ENCODE data around the gene KRT4.

KRT4 gene

DNA sequence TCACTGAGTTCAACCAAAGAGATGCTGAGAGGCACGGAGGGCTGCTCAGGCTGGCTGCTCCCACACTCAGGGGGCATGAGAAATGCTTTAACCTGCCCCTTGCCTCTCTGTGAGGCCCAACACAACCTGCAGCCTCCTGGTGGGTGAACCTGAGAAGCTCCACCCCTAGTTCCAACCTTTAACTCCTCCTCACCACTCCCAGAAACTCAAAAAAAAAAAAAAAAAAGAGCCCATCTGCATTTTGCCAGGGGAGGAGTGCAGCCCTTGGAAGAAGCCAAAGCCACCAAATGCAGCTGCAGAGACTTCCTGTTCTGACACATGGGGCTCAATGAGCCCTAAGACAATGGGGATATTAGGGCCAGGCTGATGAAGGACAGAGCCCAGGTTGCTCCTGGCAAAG lies 8.9 kb downstream of the KRT4 start:
- Histone ChIP-seq H3K4me3 (ENCODE audit: low read depth, low read length) (no peak overlapping the region), H3K9ac (no peak overlapping the region), H3K4me1 (no peaks in the 10 kb centered on the region), H3K9me3 (ENCODE audit: control insufficient read depth, low read length) (no peaks in the 10 kb centered on the region), H3K4me2 (ENCODE audit: low read length) (no peak overlapping the region), H3K27me3 (ENCODE audit: control insufficient read depth, insufficient read depth, low read length) (no peaks in the 10 kb centered on the region), H3K36me3 (ENCODE audit: control insufficient read depth, insufficient read depth, low read length) (no peaks in the 10 kb centered on the region), H3K79me2 (no peaks in the 10 kb centered on the region), H3K27ac (no peak overlapping the region), H2AFZ (no peak overlapping the region)
- TF ChIP-seq, protein P1, sequence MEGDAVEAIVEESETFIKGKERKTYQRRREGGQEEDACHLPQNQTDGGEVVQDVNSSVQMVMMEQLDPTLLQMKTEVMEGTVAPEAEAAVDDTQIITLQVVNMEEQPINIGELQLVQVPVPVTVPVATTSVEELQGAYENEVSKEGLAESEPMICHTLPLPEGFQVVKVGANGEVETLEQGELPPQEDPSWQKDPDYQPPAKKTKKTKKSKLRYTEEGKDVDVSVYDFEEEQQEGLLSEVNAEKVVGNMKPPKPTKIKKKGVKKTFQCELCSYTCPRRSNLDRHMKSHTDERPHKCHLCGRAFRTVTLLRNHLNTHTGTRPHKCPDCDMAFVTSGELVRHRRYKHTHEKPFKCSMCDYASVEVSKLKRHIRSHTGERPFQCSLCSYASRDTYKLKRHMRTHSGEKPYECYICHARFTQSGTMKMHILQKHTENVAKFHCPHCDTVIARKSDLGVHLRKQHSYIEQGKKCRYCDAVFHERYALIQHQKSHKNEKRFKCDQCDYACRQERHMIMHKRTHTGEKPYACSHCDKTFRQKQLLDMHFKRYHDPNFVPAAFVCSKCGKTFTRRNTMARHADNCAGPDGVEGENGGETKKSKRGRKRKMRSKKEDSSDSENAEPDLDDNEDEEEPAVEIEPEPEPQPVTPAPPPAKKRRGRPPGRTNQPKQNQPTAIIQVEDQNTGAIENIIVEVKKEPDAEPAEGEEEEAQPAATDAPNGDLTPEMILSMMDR (IDR thresholded peaks at IDR 0.05), result no peak

DNA sequence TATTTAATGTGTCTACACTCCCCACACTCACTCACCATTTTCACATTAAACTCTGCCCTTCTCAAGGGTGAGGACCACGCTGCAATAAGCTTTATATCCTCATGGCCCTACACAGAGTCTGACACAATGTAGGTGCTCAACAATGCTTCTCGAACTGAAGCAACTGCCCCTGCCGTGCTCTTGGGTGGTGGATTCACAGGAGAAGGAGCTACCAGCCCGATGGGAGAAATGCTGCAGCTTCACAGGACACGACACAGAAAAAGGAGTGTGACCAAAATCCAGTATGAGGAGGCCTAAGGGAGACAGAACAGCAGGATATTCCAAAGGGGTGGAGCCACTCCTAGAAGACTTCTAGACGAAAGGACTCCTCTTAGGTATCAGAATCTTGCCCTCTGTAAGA lies 11.5 kb downstream of the KRT4 start:
- Histone ChIP-seq H3K9ac (no peak overlapping the region), H2AFZ (no peak overlapping the region), H3K4me2 (ENCODE audit: low read length) (no peak overlapping the region), H3K9me3 (ENCODE audit: control insufficient read depth, low read length) (no peaks in the 10 kb centered on the region), H3K79me2 (no peaks in the 10 kb centered on the region), H3K36me3 (ENCODE audit: control insufficient read depth, insufficient read depth, low read length) (no peaks in the 10 kb centered on the region), H3K4me3 (ENCODE audit: low read depth, low read length) (no peak overlapping the region), H3K27me3 (ENCODE audit: control insufficient read depth, insufficient read depth, low read length) (no peaks in the 10 kb centered on the region), H3K27ac (no peak overlapping the region), H3K4me1 (no peaks in the 10 kb centered on the region)
- TF ChIP-seq, protein P1 (IDR thresholded peaks at IDR 0.05), result no peak

DNA sequence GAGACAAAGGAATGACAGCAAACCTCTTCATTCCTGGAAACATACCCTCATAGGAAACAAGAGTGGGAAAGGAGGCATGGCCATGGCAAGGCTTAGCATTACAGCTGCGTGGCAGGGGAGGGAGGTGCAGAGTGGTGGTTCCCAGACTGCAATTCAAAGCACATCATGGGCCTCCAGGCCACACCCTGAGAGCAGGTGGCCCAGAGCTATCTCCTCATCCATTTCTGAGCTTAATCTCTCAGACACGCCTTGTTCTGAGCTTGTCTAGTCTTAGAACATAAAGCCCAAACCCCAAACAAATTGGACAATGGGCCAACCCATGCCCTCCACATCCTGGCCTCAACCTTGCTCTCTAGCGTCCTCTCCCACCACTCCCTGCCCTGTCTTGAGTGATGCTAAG lies 12.1 kb downstream of the KRT4 start:
- no peak overlapping the region for H3K9ac ChIP-seq
- no peaks in the 10 kb centered on the region for H3K36me3 ChIP-seq (ENCODE audit: control insufficient read depth, insufficient read depth, low read length)
- no peaks in the 10 kb centered on the region for H3K4me1 ChIP-seq
- no peak overlapping the region for H3K4me3 ChIP-seq (ENCODE audit: low read depth, low read length)
- H2AFZ ChIP-seq, result no peak overlapping the region
- H3K79me2 ChIP-seq, result no peaks in the 10 kb centered on the region
- no peaks in the 10 kb centered on the region for H3K27me3 ChIP-seq (ENCODE audit: control insufficient read depth, insufficient read depth, low read length)
- H3K27ac ChIP-seq, result no peak overlapping the region
- H3K9me3 ChIP-seq (ENCODE audit: control insufficient read depth, low read length), result no peaks in the 10 kb centered on the region
- TF ChIP-seq, protein P1 (IDR thresholded peaks at IDR 0.05), result no peak
- no peak overlapping the region for H3K4me2 ChIP-seq (ENCODE audit: low read length)

GRCh38 chr12:52800259-52800917 lies 13.5 kb downstream of the KRT4 start:
- no peak overlapping the region for H3K9ac ChIP-seq
- no peaks in the 10 kb centered on the region for H3K4me1 ChIP-seq
- no peak overlapping the region for H3K4me3 ChIP-seq (ENCODE audit: low read depth, low read length)
- H3K36me3 ChIP-seq (ENCODE audit: control insufficient read depth, insufficient read depth, low read length), result no peaks in the 10 kb centered on the region
- H3K27ac ChIP-seq, result no peak overlapping the region
- H2AFZ ChIP-seq, result no peak overlapping the region
- no peak overlapping the region for H3K4me2 ChIP-seq (ENCODE audit: low read length)
- TF ChIP-seq, protein P1 (IDR thresholded peaks at IDR 0.05), result no peak
- H3K79me2 ChIP-seq, result no peaks in the 10 kb centered on the region
- no peaks in the 10 kb centered on the region for H3K27me3 ChIP-seq (ENCODE audit: control insufficient read depth, insufficient read depth, low read length)
- H3K9me3 ChIP-seq (ENCODE audit: control insufficient read depth, low read length), result no peaks in the 10 kb centered on the region
